Stimulated activated CD4-positive, alpha-beta T cell treated with anti-CD3 and anti-CD28 coated beads, TNF-alpha, amount 100 ng/mL, for 48 hours (primary cell): ENCODE data around the gene PLA2G4B.
A peak's percentile ranks its signal among the peaks of the same experiment; 100 is the strongest.

ENCODE experiments used
- DNase-seq, 3 donors: peaks; one replicate each; pipeline ENCODE4 v3.0.0-alpha.2; 2020; ENCODE audit warnings: low read depth in 3 of 3

Gene PLA2G4B

DNA sequence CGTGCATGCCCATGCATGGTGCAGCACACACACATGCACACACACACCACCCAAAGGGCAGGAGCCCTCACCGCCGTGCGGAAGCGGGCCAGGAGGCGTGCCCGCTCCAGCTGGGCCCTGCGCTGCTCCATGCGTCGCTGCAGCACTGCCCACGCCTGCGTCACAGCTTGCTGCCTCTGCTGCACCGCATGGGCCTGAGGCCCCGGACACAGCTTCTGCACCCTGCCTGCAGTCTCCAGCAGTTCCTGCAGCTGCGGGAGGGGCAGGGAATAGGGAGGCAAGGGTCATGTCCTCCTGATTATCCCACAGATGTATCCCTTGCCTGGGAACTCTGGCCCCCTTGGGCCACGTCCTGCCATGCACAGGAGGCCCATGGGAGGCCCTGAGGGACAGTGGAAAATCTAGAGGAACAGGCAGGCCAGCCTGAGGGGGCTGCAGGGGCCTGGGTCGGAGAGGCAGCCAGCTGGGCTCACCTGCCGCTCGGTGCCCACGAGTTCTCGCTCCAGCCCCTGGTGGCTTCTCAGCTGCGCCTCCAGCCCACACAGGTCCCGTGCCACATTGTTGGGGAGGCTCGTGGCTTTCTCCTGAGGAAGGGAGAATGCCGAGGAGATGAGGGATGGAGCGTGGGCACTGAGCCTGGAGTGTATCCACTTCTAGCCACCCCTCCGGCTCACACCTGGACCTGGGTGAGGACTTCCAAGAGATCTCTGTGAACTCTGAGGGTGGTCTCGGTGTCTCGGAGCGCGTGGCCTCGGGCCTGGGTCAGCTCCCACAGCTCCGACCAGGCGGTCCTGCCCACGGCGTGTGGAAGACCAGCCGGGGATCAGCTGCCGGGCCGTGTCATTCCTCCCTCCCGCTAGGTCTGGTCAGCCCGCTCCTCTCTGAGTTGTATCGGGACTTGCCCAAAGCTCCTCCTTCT lies 31.4 kb downstream of the PLA2G4B start:
- DNase-seq: no peak

DNA sequence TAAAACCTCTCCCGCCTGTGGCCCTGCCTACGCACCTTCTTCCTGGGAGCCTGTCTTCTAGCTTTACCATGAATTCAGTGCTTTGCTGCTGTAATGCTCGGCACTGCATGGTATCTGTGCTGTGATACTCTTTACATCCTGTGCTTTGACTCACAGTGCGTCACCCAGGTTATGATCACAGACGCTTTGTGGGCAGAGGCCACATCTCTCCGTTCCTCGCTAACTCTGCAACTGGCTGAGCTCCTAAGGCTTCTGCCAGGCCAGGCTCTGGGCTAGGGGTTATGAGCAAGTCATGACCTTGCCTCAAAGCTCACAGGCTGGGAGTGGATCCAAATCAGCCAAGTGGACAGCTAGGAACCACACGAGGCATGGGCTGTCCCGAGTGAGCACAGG lies 32.0 kb downstream of the PLA2G4B start:
- peak; percentile 23 to 69 (median 63) for DNase-seq

DNA sequence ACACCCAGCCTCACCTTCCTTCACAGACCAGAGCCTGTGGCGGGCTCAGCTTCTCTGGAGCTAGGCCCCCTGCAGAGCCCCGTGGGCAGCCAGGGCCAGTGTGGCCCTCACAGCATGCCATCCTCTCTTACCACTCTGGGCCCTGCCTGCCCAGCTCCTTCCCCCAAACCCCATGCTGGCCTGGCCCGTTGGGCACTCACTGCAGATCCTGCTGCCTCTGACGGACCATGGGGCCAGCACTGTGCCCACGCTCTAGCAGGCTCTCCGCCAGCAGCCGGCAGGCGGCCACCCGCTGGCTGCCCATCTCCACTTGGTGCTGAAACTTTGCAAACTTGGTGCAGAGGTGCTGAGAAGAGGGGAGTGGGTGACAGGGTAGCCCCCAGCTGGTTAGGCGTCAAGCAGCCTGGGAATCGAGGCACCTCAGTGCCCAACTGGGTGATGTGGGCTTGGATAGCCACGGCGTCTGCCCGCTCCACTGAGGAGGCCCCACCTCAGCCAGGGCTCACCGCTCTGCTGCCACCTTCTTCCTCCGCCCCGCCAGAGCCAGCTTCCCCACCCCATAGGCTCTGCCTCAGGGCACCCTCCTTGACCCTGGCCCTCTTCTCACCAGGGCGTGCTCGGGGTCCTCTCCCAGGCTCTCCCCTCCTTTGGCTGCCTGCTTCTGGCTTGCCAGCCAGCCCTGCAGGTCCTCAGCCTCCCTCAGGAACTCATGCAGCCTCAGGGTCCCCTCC lies 32.7 kb downstream of the PLA2G4B start:
- DNase-seq: no peak

DNA sequence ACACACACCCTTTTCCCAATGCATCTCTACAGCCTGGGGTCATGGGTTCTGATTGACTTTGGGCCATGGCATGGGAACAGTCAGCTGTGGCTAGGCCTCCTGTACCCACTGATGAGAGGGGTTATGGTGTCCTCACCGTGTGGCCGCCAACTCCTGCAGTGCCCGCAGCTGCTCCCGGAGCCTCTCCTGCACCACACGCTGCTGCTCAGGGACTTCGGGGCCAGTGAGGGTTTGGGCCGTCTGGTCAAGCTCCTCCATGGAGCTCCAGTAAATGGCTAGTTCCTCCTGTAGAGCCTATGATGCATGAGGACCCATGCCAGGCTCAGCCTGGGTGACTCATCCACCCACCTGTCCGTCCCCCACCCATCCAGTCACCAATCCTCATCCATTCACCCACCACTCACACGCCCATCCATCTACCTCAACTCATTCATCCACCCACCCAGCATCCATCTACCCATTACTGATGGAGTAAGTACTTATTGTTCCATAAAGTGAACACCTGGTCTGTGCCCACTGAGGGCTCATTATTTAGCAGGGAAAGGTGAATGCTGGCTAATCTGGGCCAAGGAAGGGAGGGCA lies 33.6 kb downstream of the PLA2G4B start:
- DNase-seq: no peak

DNA sequence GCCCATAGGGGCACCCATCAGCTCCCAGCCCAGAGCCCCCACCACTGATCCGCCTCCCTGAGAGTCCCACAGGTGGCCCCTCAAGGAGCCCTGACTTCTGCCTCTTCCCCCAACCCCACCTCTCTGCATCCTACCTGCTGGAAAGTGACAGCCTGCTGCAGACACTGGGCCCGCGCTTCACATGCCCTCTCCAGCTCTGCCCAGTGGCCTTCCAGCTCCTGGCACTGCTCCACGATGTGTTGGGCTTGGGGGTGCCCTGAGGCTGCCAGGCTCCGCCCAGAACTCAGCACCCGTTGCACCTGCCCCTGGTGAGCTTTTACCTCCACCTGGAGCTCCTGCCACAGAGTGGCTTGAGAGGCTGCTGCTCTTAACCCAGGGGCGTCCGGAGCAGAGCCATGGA lies 35.1 kb downstream of the PLA2G4B start:
- DNase-seq: no peak

DNA sequence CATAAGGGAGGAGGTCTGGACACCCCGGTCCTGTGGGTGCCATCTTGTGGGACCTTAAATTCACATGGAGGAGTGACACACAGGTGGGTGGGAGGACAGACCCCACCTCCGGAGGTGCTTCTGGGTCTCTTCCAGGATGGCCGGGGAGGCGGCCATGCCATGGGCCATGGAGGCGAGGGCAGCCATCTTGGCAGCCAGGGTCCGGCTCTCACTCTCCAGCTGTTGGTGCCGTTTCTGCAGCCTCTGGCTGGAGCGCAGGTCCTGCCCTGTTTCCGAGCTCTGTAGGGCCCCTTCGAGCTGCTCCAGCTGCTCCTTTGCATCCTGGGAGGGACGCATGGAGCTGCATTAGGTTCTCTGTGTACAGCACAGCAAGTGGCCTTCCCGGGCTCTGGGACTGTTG lies 36.1 kb downstream of the PLA2G4B start:
- no peak for DNase-seq

DNA sequence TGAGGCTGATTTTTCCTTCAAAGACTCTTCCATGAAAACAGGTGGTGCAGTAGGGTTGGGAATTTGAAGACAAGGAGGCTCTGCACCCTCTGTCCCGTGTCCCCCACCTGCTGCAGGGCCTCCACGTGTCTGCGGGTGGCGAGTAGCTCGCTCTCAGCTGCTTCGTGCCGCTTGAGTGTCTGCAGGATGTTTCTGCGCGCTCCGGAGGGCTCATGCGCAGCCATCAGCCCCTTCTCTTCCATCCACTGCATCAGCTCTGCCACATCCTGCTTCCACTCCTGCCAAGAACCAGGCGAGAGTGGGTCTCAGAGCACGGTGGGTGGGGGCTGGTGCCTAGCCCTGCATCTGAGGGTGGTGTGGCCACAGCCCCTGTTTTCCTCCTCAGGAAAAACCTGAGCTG lies 37.4 kb downstream of the PLA2G4B start:
- no peak for DNase-seq

DNA sequence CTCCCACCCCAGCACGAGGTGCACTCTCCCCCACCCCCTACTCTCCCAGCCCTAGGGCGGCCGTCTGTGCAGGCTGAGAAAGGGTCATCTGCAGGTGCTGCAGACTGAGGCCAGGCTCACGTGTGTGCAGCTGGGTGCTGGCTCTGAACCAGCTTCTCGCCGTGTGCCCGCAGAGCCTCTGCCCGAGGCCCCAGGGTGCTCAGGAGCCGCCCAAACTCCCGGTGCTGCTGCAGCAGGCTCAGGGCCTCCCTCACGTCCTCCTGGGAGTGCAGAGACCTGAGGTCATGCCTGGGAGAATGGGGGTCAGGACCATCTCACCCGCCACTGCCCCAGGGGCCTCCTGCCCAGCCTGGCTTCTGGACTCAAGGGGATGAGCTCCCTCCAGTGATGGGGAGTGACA lies 38.0 kb downstream of the PLA2G4B start:
- no peak for DNase-seq

DNA sequence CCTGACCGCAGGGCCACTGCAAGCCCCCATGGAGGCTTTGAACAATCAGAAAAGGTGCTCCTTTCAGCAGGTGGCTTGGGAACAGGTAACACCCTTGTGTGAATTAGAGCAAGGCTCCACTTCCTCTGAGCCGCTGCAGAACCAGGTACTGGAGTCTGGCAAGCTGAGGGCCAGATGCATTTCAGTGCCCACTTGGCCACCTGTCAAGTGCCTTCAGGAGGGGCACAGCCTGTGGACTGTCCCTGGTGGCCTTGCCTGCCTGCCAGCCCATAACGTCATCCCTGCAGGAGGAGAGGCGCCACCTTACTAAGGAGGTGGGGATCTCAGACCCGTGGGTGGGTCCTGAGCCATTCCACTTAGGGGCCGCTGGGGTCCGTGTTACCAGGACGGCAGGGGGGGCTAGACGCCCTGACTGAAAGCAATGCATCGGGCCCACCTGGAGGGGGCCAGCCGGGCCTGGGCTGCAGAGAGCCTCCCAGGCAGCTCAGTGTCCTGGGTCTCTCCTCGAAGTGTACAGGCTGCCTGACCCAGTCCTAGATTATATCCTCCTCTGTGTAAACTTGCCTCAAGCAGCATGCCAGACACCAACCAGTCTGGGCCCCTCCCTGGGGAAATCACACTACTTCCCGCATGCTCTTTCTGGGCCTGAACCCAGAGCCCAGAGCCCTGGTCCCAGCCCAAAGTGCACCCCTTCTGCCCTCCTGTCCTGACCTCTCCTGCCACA lies 39.1 kb downstream of the PLA2G4B start:
- no peak for DNase-seq

DNA sequence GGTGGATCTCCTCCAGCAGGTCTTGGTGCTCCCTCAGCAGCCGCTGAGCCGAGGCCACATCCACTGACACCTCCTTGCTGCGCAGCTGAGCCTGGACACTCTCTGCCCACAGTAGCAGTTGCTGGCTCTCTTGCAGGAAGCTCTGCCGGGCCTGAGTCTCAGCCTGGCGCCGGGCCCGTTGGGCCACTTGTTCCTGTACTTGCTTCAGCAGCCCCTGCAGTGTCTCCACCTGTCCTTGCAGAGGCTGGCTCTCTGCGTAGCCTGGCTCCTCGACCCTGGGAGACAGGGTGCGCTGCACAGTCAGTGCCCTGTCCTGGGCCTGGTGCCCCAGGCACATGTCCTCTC lies 39.7 kb downstream of the PLA2G4B start:
- no peak for DNase-seq

DNA sequence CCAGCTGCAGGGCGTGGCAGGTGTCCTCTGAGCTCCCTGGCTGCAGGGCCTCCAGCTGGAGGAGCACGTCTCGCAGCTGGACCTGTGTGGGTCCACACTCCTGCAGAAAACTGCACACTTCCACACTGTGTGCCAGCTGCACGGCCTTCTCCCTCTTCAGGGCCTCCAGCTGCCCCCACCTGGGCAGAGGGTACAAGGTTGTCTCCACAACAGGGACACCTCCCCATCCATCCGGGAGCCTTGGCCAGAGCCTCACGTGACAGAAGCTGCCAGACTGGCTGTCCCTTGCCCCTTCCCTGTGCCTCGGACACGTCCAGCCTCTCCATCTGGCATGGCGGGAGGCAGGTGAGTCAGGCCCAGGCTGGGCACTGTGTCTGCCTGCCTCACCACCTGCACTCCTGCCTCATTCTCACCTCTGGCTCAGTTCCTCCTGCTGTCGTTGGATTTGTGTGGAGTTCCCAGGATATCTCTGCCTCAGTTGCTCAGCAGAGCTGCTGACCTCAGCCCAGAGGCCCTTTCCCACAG lies 40.7 kb downstream of the PLA2G4B start:
- DNase-seq: no peak

DNA sequence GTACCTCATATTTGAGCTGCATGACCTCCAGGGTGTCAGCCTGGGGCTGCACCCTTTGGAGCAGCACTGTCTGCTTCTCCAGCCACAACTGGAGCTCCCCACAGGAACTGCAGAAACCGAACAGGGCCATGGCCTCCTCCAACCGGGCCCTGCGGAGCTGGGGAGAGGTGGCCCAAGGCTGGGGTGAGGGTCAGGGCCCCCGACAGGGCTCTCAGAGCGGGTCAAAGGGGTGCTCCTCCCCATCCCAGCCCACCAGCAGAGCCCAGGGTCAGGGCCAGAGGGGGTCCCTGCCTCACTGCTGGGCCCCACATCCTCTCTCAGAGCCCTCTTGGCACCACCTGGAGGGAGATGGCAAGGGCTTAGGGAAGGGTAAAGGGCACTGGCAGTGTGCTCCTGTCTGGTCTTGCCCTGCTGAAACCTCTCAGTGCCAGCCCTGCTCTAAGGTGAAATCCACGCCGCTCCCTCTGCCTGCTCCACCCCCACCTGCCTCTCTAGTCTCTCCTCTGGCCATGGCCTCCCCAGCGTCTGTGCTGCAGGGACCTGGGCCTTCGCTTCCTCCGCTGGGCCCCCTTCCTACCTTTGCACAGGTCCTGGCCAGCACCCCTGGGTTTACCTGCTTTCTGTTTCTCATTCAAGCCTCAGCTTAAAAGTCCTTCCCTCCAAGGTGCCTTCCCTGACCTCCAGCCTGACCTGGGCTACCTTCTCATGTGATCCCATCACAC lies 41.7 kb downstream of the PLA2G4B start:
- DNase-seq: no peak

DNA sequence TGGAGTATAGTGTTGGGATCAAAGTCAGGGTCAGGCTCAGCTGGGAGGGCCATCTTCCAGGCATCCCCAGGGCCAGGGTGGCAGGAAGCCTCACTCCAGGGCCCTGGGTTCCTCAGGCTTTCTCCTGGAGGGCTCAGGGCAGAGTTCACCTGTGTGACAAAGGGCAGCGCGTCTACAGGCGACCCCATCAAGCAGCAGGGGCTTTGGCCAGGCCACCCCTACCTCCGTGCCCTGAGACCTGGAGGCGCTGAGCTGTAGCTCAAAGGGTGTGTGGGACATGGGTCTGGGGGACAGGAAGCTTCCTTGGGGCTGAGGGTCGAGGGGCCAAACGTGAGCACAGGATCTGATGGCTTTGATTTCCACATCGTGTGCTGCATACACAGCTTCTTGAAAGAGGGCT lies 42.4 kb downstream of the PLA2G4B start:
- no peak for DNase-seq

DNA sequence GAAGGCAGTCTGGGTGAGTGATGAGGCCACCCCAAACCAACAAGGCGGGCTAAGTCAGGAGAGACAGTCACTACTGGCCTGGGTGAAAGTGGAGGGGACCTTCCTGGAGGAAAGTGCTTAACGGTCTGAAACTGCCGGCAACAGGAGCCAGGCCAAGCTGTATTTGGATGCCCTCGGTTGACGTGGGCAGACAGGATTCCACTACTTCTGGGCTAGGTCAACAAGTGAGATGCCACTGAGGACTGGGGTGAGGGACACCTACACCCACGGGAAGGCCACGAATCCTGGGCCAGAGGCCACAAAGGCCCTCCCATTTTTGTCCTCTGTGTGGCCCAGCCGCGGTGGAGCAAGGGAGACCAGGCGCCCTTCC lies 42.9 kb downstream of the PLA2G4B start:
- DNase-seq: no peak

DNA sequence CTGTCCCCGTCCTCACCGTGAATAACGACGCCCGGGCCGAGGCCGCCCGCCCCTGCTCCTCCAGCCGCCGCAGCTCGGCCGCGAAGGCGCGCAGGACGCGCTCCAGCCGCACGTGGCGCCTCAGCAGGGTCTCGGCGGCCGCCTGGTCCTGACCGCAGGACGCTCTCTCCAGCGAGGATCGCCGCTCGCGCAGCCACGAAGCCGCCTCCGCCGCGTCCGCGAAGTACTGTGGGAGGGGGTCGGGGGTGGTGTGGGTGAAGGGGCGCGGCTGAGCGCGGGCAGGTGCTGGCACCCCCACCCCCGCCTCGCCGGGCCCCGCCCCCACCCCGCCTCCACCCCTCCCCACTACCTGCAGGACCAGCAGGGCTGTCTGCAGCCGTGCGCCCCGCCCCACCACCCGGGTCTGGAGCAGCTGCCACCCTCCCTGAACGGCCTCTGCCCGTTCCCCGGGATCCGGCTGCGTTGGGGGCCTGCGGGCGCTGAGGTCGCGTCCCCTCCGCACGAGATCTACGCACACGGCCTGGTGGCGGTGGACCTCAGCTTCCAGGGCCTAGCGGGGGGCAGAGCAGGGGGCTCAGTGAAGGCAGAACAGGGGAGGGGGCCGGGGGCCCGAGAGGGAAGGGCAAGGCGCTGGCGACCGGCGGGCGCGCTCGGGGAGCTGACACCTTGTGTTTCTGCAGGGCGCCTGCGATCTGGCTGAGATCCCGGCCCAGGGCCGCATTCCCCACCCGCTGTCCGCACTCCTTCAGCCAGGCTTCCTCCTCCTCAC lies 43.5 kb downstream of the PLA2G4B start:
- no peak for DNase-seq

DNA sequence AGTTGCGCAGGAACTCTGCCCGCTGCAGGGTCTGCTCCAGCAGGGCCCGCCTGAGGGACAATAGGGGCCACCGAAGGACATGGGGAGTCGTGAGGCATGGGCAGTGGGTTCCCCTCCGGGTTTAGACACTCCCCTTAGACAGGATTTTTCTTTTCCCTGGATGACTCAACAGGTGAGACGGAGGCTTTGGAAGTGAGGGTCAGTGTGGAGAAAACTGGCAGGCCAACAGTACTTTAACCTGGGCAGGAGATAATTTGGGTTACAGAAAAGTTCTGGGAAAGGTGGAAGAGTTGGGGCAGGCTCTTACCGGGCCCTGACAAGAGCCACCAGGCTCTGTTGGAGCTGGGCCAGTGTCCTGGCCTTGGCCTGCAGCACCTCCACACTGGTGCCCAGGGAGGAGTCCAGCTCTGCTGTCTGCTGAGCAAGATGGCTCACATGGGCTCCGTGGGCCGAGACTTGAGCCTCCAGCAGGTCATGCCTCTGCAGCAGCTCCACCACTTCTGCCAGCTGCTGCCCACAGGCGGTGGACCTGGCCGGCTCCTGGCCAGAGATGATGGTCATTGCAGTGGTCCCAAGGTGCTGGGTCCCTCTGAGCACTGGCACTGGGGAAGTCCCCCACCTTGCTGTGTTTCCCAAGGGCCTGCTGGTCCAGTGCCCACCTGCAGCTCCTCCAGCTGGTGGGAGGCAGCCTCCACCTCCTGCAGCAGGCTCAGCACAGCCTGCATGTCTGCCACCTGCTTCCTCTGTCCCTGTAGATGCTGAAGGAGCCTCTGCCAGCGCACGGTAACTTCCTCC lies 44.2 kb downstream of the PLA2G4B start:
- no peak for DNase-seq

DNA sequence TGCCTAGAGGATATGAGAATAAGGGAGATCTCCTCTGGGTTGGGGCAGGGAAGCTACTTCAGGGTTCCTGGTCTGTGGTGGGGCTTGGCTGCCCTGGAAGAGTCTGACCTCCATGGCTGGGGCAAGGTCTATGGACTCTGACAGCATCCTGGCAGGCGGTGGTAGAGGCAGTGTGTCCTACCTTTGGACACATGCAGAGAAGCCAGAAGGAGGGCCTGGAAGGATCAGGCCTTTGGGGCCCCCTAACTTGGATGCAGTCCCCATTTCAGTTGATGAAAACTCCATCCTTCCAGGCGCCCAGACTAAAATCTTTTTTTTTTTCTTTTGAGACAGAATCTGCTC lies 44.8 kb downstream of the PLA2G4B start:
- no peak for DNase-seq

DNA sequence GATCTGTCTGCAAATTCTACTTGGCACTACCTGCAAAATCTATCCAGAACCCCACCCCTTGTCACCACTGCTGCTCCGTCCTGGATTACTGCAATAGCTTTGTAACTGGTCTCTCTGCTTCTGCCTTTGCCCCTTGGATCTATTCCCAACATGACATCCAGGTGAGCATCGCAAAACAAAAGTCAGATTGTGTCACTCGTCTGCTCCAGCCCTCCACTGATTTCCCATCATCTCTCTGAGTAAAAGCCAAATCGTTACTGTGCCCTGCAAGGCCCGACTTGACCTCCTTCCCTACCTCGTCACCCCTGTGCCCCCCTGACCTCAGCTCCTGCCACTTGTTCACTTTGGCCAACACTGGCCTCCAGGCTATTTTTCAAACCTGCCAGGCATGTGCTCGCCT lies 45.8 kb downstream of the PLA2G4B start:
- no peak for DNase-seq

DNA sequence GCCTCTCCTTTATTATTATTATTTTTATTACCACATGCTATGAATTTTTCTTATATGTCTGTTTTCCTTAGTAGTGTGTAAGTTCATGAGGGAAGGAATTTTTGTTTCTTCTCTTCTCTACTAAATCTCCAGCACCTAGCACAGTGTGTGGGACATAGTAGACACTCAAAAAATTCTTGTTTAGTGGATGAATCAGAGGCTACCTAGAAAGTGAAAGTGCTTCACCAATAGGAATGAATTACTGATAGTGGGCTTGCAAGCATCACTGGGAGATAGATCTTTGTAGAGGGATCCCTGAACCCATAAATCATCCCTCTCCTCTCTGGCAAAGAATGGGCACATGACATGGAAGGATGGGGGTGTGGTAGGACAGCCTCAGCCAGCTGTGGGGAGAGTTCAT lies 46.7 kb downstream of the PLA2G4B start:
- no peak for DNase-seq

DNA sequence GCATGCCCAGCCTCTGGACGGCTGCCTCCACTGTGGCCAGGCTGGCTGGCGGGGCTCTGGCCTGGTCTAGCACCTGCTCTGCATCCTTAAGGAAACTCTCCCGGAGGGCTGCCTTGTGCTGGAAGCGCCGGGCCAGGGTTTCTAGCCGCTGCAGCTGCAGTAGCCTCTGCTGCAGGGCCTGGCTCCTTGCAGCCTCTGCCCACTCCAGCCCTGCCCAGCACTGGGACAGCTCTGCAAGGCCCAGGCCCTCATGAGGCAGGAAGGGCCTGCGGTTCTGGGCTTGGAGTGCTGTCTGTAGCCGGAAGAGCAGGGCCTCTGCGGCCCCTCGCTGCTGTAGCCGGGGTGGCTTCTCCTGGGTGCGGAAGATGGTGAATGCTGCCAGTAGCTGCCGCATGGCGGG lies 47.2 kb downstream of the PLA2G4B start:
- no peak for DNase-seq
